IMR-90 (cell line): Measurements from ENCODE around the gene FAM111A. TPM values are rescaled to one million over a fixed set of nuclear protein-coding genes. Genes with fewer than 3 reads are reported as not detected.
A peak's percentile ranks its signal among the peaks of the same experiment; 100 is the strongest.

Experiments
- ATAC-seq: fragments of 200-7000 bp; cut with Tn5 transposase; 2 replicates; pipeline ENCODE4 v1.9.1; 2020; ENCODE audit warnings: low read depth, mild to moderate bottlenecking, moderate library complexity
- BruUV-seq: library from RNA; stranded (reverse); fragments of 400-500 nt; replicated peaks from 2 replicates; lab custom pipeline; 2021; lab: Mats Ljungman, UMichigan
- CTCF ChIA-PET: fragments of 300-600 bp; formaldehyde crosslinking; extraction: SDS; loops from one replicate; lab custom pipeline; 2021; ENCODE audit warnings: antibody characterized with exemption; lab: Yijun Ruan, JAX
- POLR2A ChIA-PET: fragments of 300-600 bp; sonication (Branson Sonifier 250); formaldehyde crosslinking; loops from one replicate; lab custom pipeline; 2022; ENCODE audit warnings: antibody characterized with exemption; ENCODE audit not compliant: unreplicated experiment; lab: Charles Lee
- DNase-seq: peaks from one replicate; pipeline ENCODE4 v3.0.0; 2013
- H2AFZ ChIP-seq: replicated peaks from 2 replicates; pipeline ENCODE3; 2013; ENCODE audit warnings: low read length, mild to moderate bottlenecking; ENCODE audit not compliant: poor library complexity
- H2AK5ac ChIP-seq: 2 replicates; pipeline ENCODE4 v1.6.1; 2013; ENCODE audit warnings: low read depth, low read length, inconsistent platforms
- H2AK9ac ChIP-seq: replicated peaks from 2 replicates; pipeline ENCODE3; 2013; ENCODE audit warnings: mild to moderate bottlenecking, low read depth, low read length, moderate library complexity; ENCODE audit not compliant: poor library complexity
- H2BK120ac ChIP-seq: 2 replicates; pipeline ENCODE4 v1.6.1; 2013; ENCODE audit warnings: low read depth, low read length, inconsistent platforms
- H2BK15ac ChIP-seq: 3 replicates; pipeline ENCODE4 v1.6.1; 2013; ENCODE audit warnings: low read depth, low read length, inconsistent platforms
- H2BK20ac ChIP-seq: 2 replicates; pipeline ENCODE4 v1.6.1; 2013; ENCODE audit warnings: low read depth, mild to moderate bottlenecking, inconsistent platforms, low read length, moderate library complexity
- H2BK5ac ChIP-seq: 2 replicates; pipeline ENCODE4 v1.6.1; 2013; ENCODE audit warnings: mild to moderate bottlenecking, low read depth, low read length, inconsistent platforms; ENCODE audit not compliant: poor library complexity, severe bottlenecking
- H3K14ac ChIP-seq: replicated peaks from 2 replicates; pipeline ENCODE4 v1.6.1; 2013; ENCODE audit warnings: low read depth, low read length, inconsistent platforms
- H3K18ac ChIP-seq: 2 replicates; pipeline ENCODE4 v1.6.1; 2013; ENCODE audit warnings: low read depth, low read length, control low read depth
- H3K23ac ChIP-seq: 2 replicates; pipeline ENCODE4 v1.6.1; 2013; ENCODE audit warnings: low read depth, low read length, inconsistent platforms
- H3K27ac ChIP-seq: 2 replicates; pipeline ENCODE4 v1.5.1; 2013; ENCODE audit warnings: mild to moderate bottlenecking, control low read depth, low read length; ENCODE audit not compliant: insufficient read depth
- H3K27me3 ChIP-seq: 2 replicates; pipeline ENCODE4 v1.6.1; 2013; ENCODE audit warnings: low read length; ENCODE audit not compliant: control insufficient read depth, insufficient read depth
- H3K36me3 ChIP-seq: 2 replicates; pipeline ENCODE4 v1.6.1; 2013; ENCODE audit warnings: low read length, mixed read lengths; ENCODE audit not compliant: control insufficient read depth, insufficient read depth
- H3K4ac ChIP-seq: 2 replicates; pipeline ENCODE4 v1.6.1; 2013; ENCODE audit warnings: low read depth, low read length, inconsistent platforms
- H3K4me1 ChIP-seq: 2 replicates; pipeline ENCODE4 v1.6.1; 2013; ENCODE audit warnings: low read length, mixed read lengths; ENCODE audit not compliant: control insufficient read depth, insufficient read depth
- H3K4me2 ChIP-seq: 2 replicates; pipeline ENCODE4 v1.6.1; 2013; ENCODE audit warnings: low read depth, mild to moderate bottlenecking, control low read depth, low read length, moderate library complexity
- H3K4me3 ChIP-seq: 2 replicates; pipeline ENCODE4 v1.5.1; 2013; ENCODE audit warnings: low read depth, mild to moderate bottlenecking, control low read depth, low read length, moderate library complexity; ENCODE audit not compliant: insufficient read depth
- H3K56ac ChIP-seq: 2 replicates; pipeline ENCODE4 v1.6.1; 2013; ENCODE audit warnings: low read length, inconsistent platforms; ENCODE audit not compliant: insufficient read depth; ENCODE audit errors: extremely low read depth
- H3K79me1 ChIP-seq, 2 experiments: 2 replicates each; pipeline ENCODE4 v1.6.1; 2013; ENCODE audit warnings: low read length in 2 of 2, inconsistent platforms in 1 of 2, low read depth in 1 of 2
- H3K9ac ChIP-seq: 2 replicates; pipeline ENCODE4 v1.6.1; 2013; ENCODE audit warnings: low read depth, low read length, control low read depth
- H3K9me1 ChIP-seq: 2 replicates; pipeline ENCODE4 v1.6.1; 2013; ENCODE audit warnings: low read length, inconsistent platforms; ENCODE audit not compliant: insufficient read depth
- H3K9me3 ChIP-seq: 2 replicates; pipeline ENCODE4 v1.6.1; 2013; ENCODE audit warnings: low read length; ENCODE audit not compliant: control insufficient read depth, insufficient read depth
- H4K20me1 ChIP-seq: 2 replicates; pipeline ENCODE4 v1.6.1; 2013; ENCODE audit warnings: low read length, inconsistent platforms; ENCODE audit not compliant: insufficient read depth
- H4K5ac ChIP-seq: 2 replicates; pipeline ENCODE4 v1.6.1; 2013; ENCODE audit warnings: mild to moderate bottlenecking, low read depth, low read length, control low read depth
- H4K8ac ChIP-seq, 2 experiments: 2 replicates each; pipeline ENCODE4 v1.6.1; 2013; ENCODE audit warnings: low read depth in 2 of 2, low read length in 2 of 2, control low read depth in 1 of 2, inconsistent platforms in 1 of 2
- H4K91ac ChIP-seq: 2 replicates; pipeline ENCODE4 v1.6.1; 2013; ENCODE audit warnings: low read depth, low read length, inconsistent platforms; ENCODE audit not compliant: insufficient read depth
- BHLHE40 ChIP-seq: fragments of 150-350 bp; IDR thresholded peaks from 2 replicates; pipeline ENCODE4 v1.6.1; 2016; ENCODE audit warnings: mild to moderate bottlenecking, low read depth, low read length
- CHD1 ChIP-seq: IDR thresholded peaks from 2 replicates; pipeline ENCODE4 v1.6.1; 2012; ENCODE audit warnings: low read depth, low read length, improper control_type of control experiment
- MAFK ChIP-seq: IDR thresholded peaks from 2 replicates; pipeline ENCODE4 v1.6.1; 2012; ENCODE audit warnings: low read depth, low read length, improper control_type of control experiment
- MAZ ChIP-seq: IDR thresholded peaks from 2 replicates; pipeline ENCODE4 v1.6.1; 2012; ENCODE audit warnings: low read depth, mild to moderate bottlenecking, low read length, improper control_type of control experiment, moderate library complexity, borderline replicate concordance
- MXI1 ChIP-seq: IDR thresholded peaks from 2 replicates; pipeline ENCODE4 v1.6.1; 2012; ENCODE audit warnings: low read depth, mild to moderate bottlenecking, low read length, moderate library complexity, borderline replicate concordance
- POLR2A ChIP-seq: IDR thresholded peaks from 2 replicates; pipeline ENCODE4 v1.6.1; 2012; ENCODE audit warnings: mild to moderate bottlenecking, low read depth, low read length
- RAD21 ChIP-seq: IDR thresholded peaks from 2 replicates; pipeline ENCODE4 v1.6.1; 2012; ENCODE audit warnings: low read length, improper control_type of control experiment
- RCOR1 ChIP-seq: IDR thresholded peaks from 2 replicates; pipeline ENCODE4 v1.6.1; 2012; ENCODE audit warnings: mild to moderate bottlenecking, low read length, improper control_type of control experiment; ENCODE audit not compliant: insufficient replicate concordance
- SMC3 ChIP-seq: fragments of 150-350 bp; IDR thresholded peaks from 2 replicates; pipeline ENCODE4 v1.6.1; 2016; ENCODE audit warnings: low read depth, mild to moderate bottlenecking, antibody characterized with exemption, low read length, moderate library complexity
- whole genome bisulfite sequencing, 2 experiments: methylation state at CpG; one replicate each; pipeline versions ENCODE4 v1.1.5 to v1.1.7; 2013; ENCODE audit warnings: missing lambda C conversion rate in 2 of 2; ENCODE audit not compliant: insufficient read length in 1 of 2; ENCODE audit errors: extremely low coverage in 2 of 2; 5-methylcytosine and 5-hydroxymethylcytosine counted together
- dilution Hi-C: fragments of 300-500 bp; cut with HindIII; formaldehyde crosslinking; loops from one replicate; pipeline ENCODE4 v1.14.3; 2018; ENCODE audit warnings: low sequenced_read_pairs; ENCODE audit not compliant: unreplicated experiment
- in situ Hi-C: fragments of 300-500 bp; cut with MboI; formaldehyde crosslinking; loops from 3 replicates; pipeline ENCODE4 v1.14.3; 2019; ENCODE audit warnings: low sequenced_read_pairs, inconsistent platforms, mixed read lengths
- intact Hi-C: fragments of 100-400 bp; cut with micrococcal nuclease; formaldehyde crosslinking; loops from 2 replicates; pipeline ENCODE4 v1.10.0; 2022
- polyA plus RNA-seq, 3 experiments: library from polyadenylated mRNA; depleted of rRNA; stranded (reverse); fragments of >200 nt; gene quantifications; 2 replicates each; pipeline ENCODE4 v1.2.3, GENCODE V29; 2012; ENCODE audit warnings: low replicate concordance in 1 of 3
- total RNA-seq: library from RNA; depleted of rRNA; stranded (reverse); fragments of >200 nt; gene quantifications from 2 replicates; pipeline ENCODE4 v1.2.3, GENCODE V29; 2012
- TF ChIP-seq, protein P1 (sequence below): fragments of 150-350 bp; IDR thresholded peaks from 2 replicates; pipeline ENCODE4 v1.6.1; 2016; ENCODE audit warnings: low read depth, mild to moderate bottlenecking, low read length, moderate library complexity, borderline replicate concordance
- TF ChIP-seq, protein P2 (sequence below): fragments of 150-350 bp; IDR thresholded peaks from 2 replicates; pipeline ENCODE4 v1.6.1; 2017; ENCODE audit warnings: mild to moderate bottlenecking, antibody characterized with exemption, low read length, low read depth
- TF ChIP-seq, protein P3 (sequence below): conservative IDR thresholded peaks from 2 replicates; pipeline ENCODE4 v1.5.1; 2012; ENCODE audit warnings: mild to moderate bottlenecking, low read depth, low read length, improper control_type of control experiment

Gene FAM111A
- total and polyA plus RNA-seq, 2 of the 4 experiments (the other 2 are of a cell fraction), result 19.9 to 36.4 TPM

DNA sequence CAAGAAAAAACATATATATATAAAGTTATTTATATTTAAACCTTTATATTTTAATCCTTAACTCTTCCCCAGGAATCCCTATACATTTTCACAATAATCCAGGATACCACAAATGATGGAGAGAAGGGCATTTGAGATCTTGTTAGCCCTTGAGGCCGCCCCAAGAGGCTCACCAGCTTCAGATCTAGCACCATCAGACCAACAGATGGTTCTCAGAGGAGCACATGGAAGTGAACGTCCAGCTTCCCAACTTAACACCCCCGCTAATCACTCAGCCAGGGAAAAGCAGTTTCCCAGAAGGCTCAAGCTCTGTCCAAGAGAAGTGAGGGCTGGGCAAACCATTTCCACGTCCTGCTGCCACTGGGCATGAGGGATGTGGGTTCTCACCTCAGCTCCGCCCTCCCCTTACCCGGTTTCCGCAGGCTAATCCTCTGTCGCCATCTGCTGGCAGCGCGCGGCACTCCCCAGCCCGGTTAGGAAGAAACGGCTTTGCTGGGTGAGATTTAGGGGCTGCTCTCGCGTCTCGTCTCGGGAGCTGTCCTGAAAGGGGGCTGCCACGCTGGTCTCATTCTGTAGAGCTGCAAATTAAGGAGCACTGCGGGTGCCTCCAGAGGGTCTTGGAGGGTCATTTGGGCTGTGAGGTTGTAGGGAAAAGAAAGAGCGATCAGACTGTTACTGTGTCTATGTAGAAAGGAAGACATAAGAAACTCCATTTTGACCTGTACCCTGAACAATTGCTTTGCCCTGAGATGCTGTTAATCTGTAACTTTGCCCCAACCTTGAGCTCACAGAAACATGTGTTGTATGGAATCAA, 6.8 kb upstream of the FAM111A start:
- no peak overlapping the region for H3K4me3 ChIP-seq
- 0% methylated on average over 4 of the region's 20 CpGs; no CpG with 5 or more reads in 1 of the 2 experiments for WGBS, 2 experiments
- TF ChIP-seq CHD1 (no peak), MAZ (peak; percentile 88; the same call in 1 of the 2 replicates), RAD21 (peak; percentile 98), BHLHE40 (no peak), MAFK (no peak), RCOR1 (no peak), POLR2A (0 out of 2 replicates have a peak, but pooled peaks have one; percentile 51), SMC3 (peak; percentile 86), MXI1 (0 out of 2 replicates have a peak, but pooled peaks have one; percentile 24)
- TF ChIP-seq, protein P1, sequence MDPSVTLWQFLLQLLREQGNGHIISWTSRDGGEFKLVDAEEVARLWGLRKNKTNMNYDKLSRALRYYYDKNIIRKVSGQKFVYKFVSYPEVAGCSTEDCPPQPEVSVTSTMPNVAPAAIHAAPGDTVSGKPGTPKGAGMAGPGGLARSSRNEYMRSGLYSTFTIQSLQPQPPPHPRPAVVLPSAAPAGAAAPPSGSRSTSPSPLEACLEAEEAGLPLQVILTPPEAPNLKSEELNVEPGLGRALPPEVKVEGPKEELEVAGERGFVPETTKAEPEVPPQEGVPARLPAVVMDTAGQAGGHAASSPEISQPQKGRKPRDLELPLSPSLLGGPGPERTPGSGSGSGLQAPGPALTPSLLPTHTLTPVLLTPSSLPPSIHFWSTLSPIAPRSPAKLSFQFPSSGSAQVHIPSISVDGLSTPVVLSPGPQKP, result no peak
- TF ChIP-seq, protein P2, sequence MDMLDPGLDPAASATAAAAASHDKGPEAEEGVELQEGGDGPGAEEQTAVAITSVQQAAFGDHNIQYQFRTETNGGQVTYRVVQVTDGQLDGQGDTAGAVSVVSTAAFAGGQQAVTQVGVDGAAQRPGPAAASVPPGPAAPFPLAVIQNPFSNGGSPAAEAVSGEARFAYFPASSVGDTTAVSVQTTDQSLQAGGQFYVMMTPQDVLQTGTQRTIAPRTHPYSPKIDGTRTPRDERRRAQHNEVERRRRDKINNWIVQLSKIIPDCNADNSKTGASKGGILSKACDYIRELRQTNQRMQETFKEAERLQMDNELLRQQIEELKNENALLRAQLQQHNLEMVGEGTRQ, result no peak
- TF ChIP-seq, protein P3, sequence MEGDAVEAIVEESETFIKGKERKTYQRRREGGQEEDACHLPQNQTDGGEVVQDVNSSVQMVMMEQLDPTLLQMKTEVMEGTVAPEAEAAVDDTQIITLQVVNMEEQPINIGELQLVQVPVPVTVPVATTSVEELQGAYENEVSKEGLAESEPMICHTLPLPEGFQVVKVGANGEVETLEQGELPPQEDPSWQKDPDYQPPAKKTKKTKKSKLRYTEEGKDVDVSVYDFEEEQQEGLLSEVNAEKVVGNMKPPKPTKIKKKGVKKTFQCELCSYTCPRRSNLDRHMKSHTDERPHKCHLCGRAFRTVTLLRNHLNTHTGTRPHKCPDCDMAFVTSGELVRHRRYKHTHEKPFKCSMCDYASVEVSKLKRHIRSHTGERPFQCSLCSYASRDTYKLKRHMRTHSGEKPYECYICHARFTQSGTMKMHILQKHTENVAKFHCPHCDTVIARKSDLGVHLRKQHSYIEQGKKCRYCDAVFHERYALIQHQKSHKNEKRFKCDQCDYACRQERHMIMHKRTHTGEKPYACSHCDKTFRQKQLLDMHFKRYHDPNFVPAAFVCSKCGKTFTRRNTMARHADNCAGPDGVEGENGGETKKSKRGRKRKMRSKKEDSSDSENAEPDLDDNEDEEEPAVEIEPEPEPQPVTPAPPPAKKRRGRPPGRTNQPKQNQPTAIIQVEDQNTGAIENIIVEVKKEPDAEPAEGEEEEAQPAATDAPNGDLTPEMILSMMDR, result peak; percentile 97

More for the DNA sequence above, 6.8 kb upstream of the FAM111A start:
- Histone ChIP-seq H2AK5ac (no peak overlapping the region), H3K4me1 (no peaks in the 10 kb centered on the region), H3K27me3 (no peaks in the 10 kb centered on the region), H3K9me3 (peaks cover 2% of the 10 kb centered on the region; the same call in 1 of the 2 replicates), H3K27ac (0 out of 2 replicates have a peak overlapping the region, but pooled peaks have one; percentile 4), H2AK9ac (peak overlapping the region; percentile 92), H2BK120ac (no peak overlapping the region; the same call in 1 of the 2 replicates), H4K5ac (no peak overlapping the region), H3K18ac (no peak overlapping the region), H4K91ac (no peak overlapping the region; the same call in 1 of the 2 replicates), H3K79me1 (peaks cover 0 to 3% of the 10 kb centered on the region in 2 experiments; a peak in 1 of 4 replicates), H3K14ac (no peak overlapping the region; the same call in 1 of the 2 replicates), H3K4ac (peak overlapping the region; percentile 72), H2BK20ac (no peak overlapping the region), H2AFZ (peak overlapping the region; percentile 96), H3K23ac (peak overlapping the region; percentile 82; the same call in 1 of the 2 replicates), H4K8ac (peak overlapping the region; percentile 77 to 89), H2BK5ac (no peak overlapping the region), H3K56ac (no peak overlapping the region; the same call in 1 of the 2 replicates), H3K9me1 (no peaks in the 10 kb centered on the region), H2BK15ac (no peak overlapping the region), H3K4me2 (peak overlapping the region; percentile 55; the same call in 1 of the 2 replicates), H4K20me1 (no peaks in the 10 kb centered on the region), H3K9ac (peak overlapping the region; percentile 59; the same call in 1 of the 2 replicates), H3K36me3 (peaks cover 7% of the 10 kb centered on the region)
- dilution Hi-C loops, result no loop called here
- POLR2A ChIA-PET, result no interaction called here
- CTCF ChIA-PET, result interaction anchor here (0.6 to 1.7 kb wide), 27 partner anchors 8 to 281 kb away, joined by 3 to 13 read pairs (median 4); partner anchors contain the start of genes DTX4 and FAM111B
- DNase-seq (peak; percentile 66), ATAC-seq (peak; percentile 100)
- in situ Hi-C loops, result loop anchor here (5.0 kb wide), 1 partner anchor 79 kb away; no protein-coding TSS in a partner anchor
- intact Hi-C loops, result loop anchor here (1.0 to 5.0 kb wide), 5 partner anchors 39 to 484 kb away; no protein-coding TSS in a partner anchor
- no TSS peak for BruUV-seq
